H1 (cell line): ENCODE data around the gene GAS2. TPM values are rescaled to one million over a fixed set of nuclear protein-coding genes. Genes with fewer than 3 reads are reported as not detected.

Source experiments
- CTCF ChIA-PET: fragments of 300-600 bp; sonication (Branson Sonifier 250); formaldehyde crosslinking; loops from one replicate; lab custom pipeline; 2021; ENCODE audit not compliant: partially characterized antibody; lab: Charles Lee
- POLR2A ChIA-PET: fragments of 300-600 bp; sonication (Branson Sonifier 250); formaldehyde crosslinking; loops from one replicate; lab custom pipeline; 2021; ENCODE audit warnings: inconsistent platforms; ENCODE audit not compliant: partially characterized antibody; lab: Charles Lee
- DNase-seq, 2 experiments: peaks; one replicate each; pipeline versions ENCODE4 v3.0.0 to v3.0.0-alpha.2; 2010 to 2022; ENCODE audit warnings: low spot score in 2 of 2, low read depth in 1 of 2, mixed read lengths in 1 of 2
- FAIRE-seq: peaks from 2 replicates; lab custom pipeline; 2011; peaks lifted over from hg19 to GRCh38; lab: Jason Lieb, UNC
- H2AFZ ChIP-seq: 2 replicates; pipeline ENCODE4 v1.8.1; 2012; ENCODE audit warnings: low read length, inconsistent platforms
- H2AK5ac ChIP-seq: 2 replicates; pipeline ENCODE4 v1.6.1; 2013; ENCODE audit warnings: low read depth, low read length
- H2BK120ac ChIP-seq: replicated peaks from 2 replicates; pipeline ENCODE3; 2013; ENCODE audit warnings: low read depth, low read length, inconsistent platforms
- H2BK12ac ChIP-seq: 2 replicates; pipeline ENCODE4 v1.6.1; 2013; ENCODE audit warnings: low read depth, low read length
- H2BK15ac ChIP-seq: 2 replicates; pipeline ENCODE4 v1.6.1; 2013; ENCODE audit warnings: low read length
- H2BK20ac ChIP-seq: 2 replicates; pipeline ENCODE4 v1.6.1; 2013; ENCODE audit warnings: low read length
- H2BK5ac ChIP-seq: 2 replicates; pipeline ENCODE4 v1.6.1; 2013; ENCODE audit warnings: low read depth, low read length
- H3K14ac ChIP-seq: 2 replicates; pipeline ENCODE4 v1.6.1; 2013; ENCODE audit warnings: inconsistent platforms; ENCODE audit not compliant: insufficient read length
- H3K18ac ChIP-seq: 2 replicates; pipeline ENCODE4 v1.6.1; 2013; ENCODE audit warnings: low read length; ENCODE audit errors: extremely low read depth
- H3K23ac ChIP-seq: 2 replicates; pipeline ENCODE4 v1.6.1; 2013; ENCODE audit warnings: inconsistent platforms; ENCODE audit not compliant: insufficient read length
- H3K23me2 ChIP-seq: 2 replicates; pipeline ENCODE4 v1.6.1; 2013; ENCODE audit warnings: low read depth, low read length
- H3K27ac ChIP-seq: 2 replicates; pipeline ENCODE4 v1.6.1; 2011; ENCODE audit warnings: low read depth, low read length, inconsistent platforms
- H3K27me3 ChIP-seq, 4 experiments: replicated peaks in 1 of 4; 1 replicate in 1 of 4; 2 replicates in 3 of 4; pipeline versions ENCODE4 v1.6.1 to v1.8.1; 2011 to 2013; ENCODE audit warnings: low read length in 3 of 4, mild to moderate bottlenecking in 3 of 4, inconsistent platforms in 2 of 4, mixed read lengths in 2 of 4, moderate library complexity in 1 of 4; ENCODE audit not compliant: control insufficient read depth in 3 of 4, insufficient read depth in 3 of 4; ENCODE audit errors: extremely low read depth in 1 of 4
- H3K36me3 ChIP-seq, 4 experiments: 2 replicates each; pipeline versions ENCODE4 v1.6.1 to v1.8.1; 2011 to 2013; ENCODE audit warnings: mild to moderate bottlenecking in 4 of 4, low read length in 3 of 4, moderate library complexity in 2 of 4, control low read depth in 1 of 4, inconsistent platforms in 1 of 4; ENCODE audit not compliant: insufficient read depth in 4 of 4, control insufficient read depth in 2 of 4
- H3K4ac ChIP-seq: replicated peaks from 2 replicates; pipeline ENCODE3; 2013; ENCODE audit warnings: low read length, low read depth, mixed read lengths, inconsistent platforms; ENCODE audit not compliant: insufficient read length
- H3K4me1 ChIP-seq, 4 experiments: replicated peaks in 1 of 4; 1 replicate in 1 of 4; 2 replicates in 3 of 4; pipeline versions ENCODE4 v1.6.1 to v1.8.1; 2011 to 2013; ENCODE audit warnings: low read length in 3 of 4, inconsistent platforms in 2 of 4, mixed read lengths in 1 of 4; ENCODE audit not compliant: insufficient read depth in 4 of 4, control insufficient read depth in 3 of 4
- H3K4me2 ChIP-seq, 2 experiments: 2 replicates each; pipeline versions ENCODE4 v1.6.1 to v1.8.1; 2011 to 2013; ENCODE audit warnings: low read depth in 2 of 2, low read length in 2 of 2, control low read depth in 1 of 2, inconsistent platforms in 1 of 2, mild to moderate bottlenecking in 1 of 2; ENCODE audit not compliant: insufficient read depth in 1 of 2
- H3K4me3 ChIP-seq, 4 experiments: fragments of 200-600, 300-600 bp in 1 of 4; sonication (generic), shearing (Covaris generic), sonication (Bioruptor Twin) in 1 of 4; 2 replicates each; pipeline versions ENCODE4 v1.5.1 to v1.8.1; 2011 to 2016; ENCODE audit warnings: low read length in 4 of 4, low read depth in 3 of 4, control low read depth in 2 of 4, inconsistent platforms in 2 of 4, mild to moderate bottlenecking in 2 of 4, mixed read lengths in 1 of 4, moderate library complexity in 1 of 4; ENCODE audit not compliant: insufficient read depth in 2 of 4; ENCODE audit errors: extremely low read depth in 1 of 4
- H3K56ac ChIP-seq: replicated peaks from 2 replicates; pipeline ENCODE3; 2013; ENCODE audit warnings: low read depth, mild to moderate bottlenecking, mixed read lengths, low read length, inconsistent platforms; ENCODE audit not compliant: insufficient read length
- H3K79me1 ChIP-seq: 2 replicates; pipeline ENCODE4 v1.6.1; 2013; ENCODE audit warnings: low read depth, low read length, control low read depth
- H3K79me2 ChIP-seq, 2 experiments: 2 replicates each; pipeline versions ENCODE4 v1.6.1 to v1.8.1; 2012 to 2013; ENCODE audit warnings: low read length in 2 of 2, mild to moderate bottlenecking in 2 of 2, inconsistent platforms in 1 of 2; ENCODE audit not compliant: insufficient read depth in 2 of 2, control insufficient read depth in 1 of 2
- H3K9ac ChIP-seq, 4 experiments: replicated peaks in 1 of 4; 1 replicate in 1 of 4; 2 replicates in 3 of 4; pipeline versions ENCODE4 v1.6.1 to v1.8.1; 2011 to 2013; ENCODE audit warnings: low read depth in 3 of 4, low read length in 3 of 4, control low read depth in 2 of 4, mild to moderate bottlenecking in 2 of 4, moderate library complexity in 2 of 4, inconsistent platforms in 1 of 4; ENCODE audit errors: extremely low read depth in 1 of 4
- H3K9me3 ChIP-seq, 2 experiments: 2 replicates each; pipeline versions ENCODE4 v1.6.1 to v1.8.1; 2012 to 2013; ENCODE audit warnings: mild to moderate bottlenecking in 2 of 2, moderate library complexity in 2 of 2, control low read depth in 1 of 2, inconsistent platforms in 1 of 2, low read depth in 1 of 2, low read length in 1 of 2, mixed read lengths in 1 of 2; ENCODE audit not compliant: insufficient read depth in 2 of 2
- H4K20me1 ChIP-seq, 2 experiments: replicated peaks in 1 of 2; 2 replicates each; pipeline versions ENCODE3 to v1.8.1; 2011 to 2013; ENCODE audit warnings: inconsistent platforms in 2 of 2, low read length in 2 of 2, mild to moderate bottlenecking in 1 of 2; ENCODE audit not compliant: insufficient read depth in 2 of 2, control insufficient read depth in 1 of 2
- H4K5ac ChIP-seq: 2 replicates; pipeline ENCODE4 v1.6.1; 2013; ENCODE audit warnings: low read length, low read depth, mixed read lengths, inconsistent platforms; ENCODE audit not compliant: insufficient read length
- H4K8ac ChIP-seq: 2 replicates; pipeline ENCODE4 v1.8.0; 2013; ENCODE audit warnings: mild to moderate bottlenecking, moderate library complexity, low read length, inconsistent platforms; ENCODE audit not compliant: insufficient read depth; ENCODE audit errors: extremely low read depth
- H4K91ac ChIP-seq: replicated peaks from 2 replicates; pipeline ENCODE3; 2013; ENCODE audit warnings: low read length, mixed read lengths, inconsistent platforms; ENCODE audit not compliant: insufficient read length
- BRCA1 ChIP-seq: IDR thresholded peaks from 2 replicates; pipeline ENCODE4 v1.6.1; 2012; ENCODE audit warnings: low read depth, low read length, improper control_type of control experiment
- CEBPB ChIP-seq: IDR thresholded peaks from 2 replicates; pipeline ENCODE4 v1.6.1; 2012; ENCODE audit warnings: low read depth, low read length
- CHD2 ChIP-seq: IDR thresholded peaks from 2 replicates; pipeline ENCODE4 v1.6.1; 2012; ENCODE audit warnings: low read length, improper control_type of control experiment
- CREB1 ChIP-seq: IDR thresholded peaks from 2 replicates; pipeline ENCODE4 v1.6.1; 2012; ENCODE audit warnings: inconsistent platforms
- CTCF ChIP-seq, 3 experiments: IDR thresholded peaks; 1 replicate in 2 of 3; 2 replicates in 1 of 3; pipeline versions ENCODE4 v1.5.1 to v1.6.1; 2011; ENCODE audit warnings: low read length in 3 of 3, mild to moderate bottlenecking in 3 of 3, inconsistent platforms in 2 of 3, low read depth in 1 of 3, moderate library complexity in 1 of 3; ENCODE audit not compliant: insufficient read depth in 1 of 3; ENCODE audit errors: control extremely low read depth in 1 of 3
- EP300 ChIP-seq, 2 experiments: IDR thresholded peaks; 1 replicate in 1 of 2; 2 replicates in 1 of 2; pipeline ENCODE4 v1.6.1; 2011 to 2012; ENCODE audit warnings: low read depth in 2 of 2, low read length in 2 of 2, mild to moderate bottlenecking in 2 of 2, borderline replicate concordance in 1 of 2, inconsistent platforms in 1 of 2, moderate library complexity in 1 of 2
- EZH2 ChIP-seq: fragments of 200-600 bp; sonication (generic); IDR thresholded peaks from 2 replicates; pipeline ENCODE4 v1.7.1; 2012; ENCODE audit warnings: low read depth, mild to moderate bottlenecking, moderate library complexity, low read length, inconsistent platforms; ENCODE audit not compliant: severe bottlenecking
- JUN ChIP-seq: IDR thresholded peaks from 2 replicates; pipeline ENCODE4 v1.6.1; 2011; ENCODE audit warnings: low read depth, mild to moderate bottlenecking, improper control_type of control experiment, low read length
- RBBP5 ChIP-seq: IDR thresholded peaks from 2 replicates; pipeline ENCODE4 v1.7.1; 2012; ENCODE audit warnings: low read depth, mild to moderate bottlenecking, inconsistent platforms, low read length, moderate library complexity, borderline replicate concordance
- RNF2 ChIP-seq: fragments of 200-900, 300-1000 bp; sonication (generic); IDR thresholded peaks from 2 replicates; pipeline ENCODE4 v1.7.1; 2016; ENCODE audit warnings: borderline replicate concordance, low read depth, mild to moderate bottlenecking, antibody characterized with exemption, low read length; ENCODE audit not compliant: poor library complexity, severe bottlenecking; ENCODE audit errors: missing control alignments
- SUZ12 ChIP-seq: fragments of 200-600 bp; sonication (generic); IDR thresholded peaks from 2 replicates; pipeline ENCODE4 v1.6.1; 2012; ENCODE audit warnings: mild to moderate bottlenecking, inconsistent platforms, low read length, moderate library complexity, mixed read lengths
- TAF7 ChIP-seq: optimal IDR thresholded peaks from 2 replicates; pipeline ENCODE3; 2011; ENCODE audit warnings: low read depth, mild to moderate bottlenecking, inconsistent platforms, low read length, moderate library complexity, borderline replicate concordance
- WGBS, 2 experiments: shearing (Covaris generic) in 1 of 2; methylation state at CpG; one replicate each; pipeline versions ENCODE4 v1.1.6 to v1.1.7; 2013 to 2015; ENCODE audit warnings: low lambda C conversion rate in 2 of 2, mixed read lengths in 2 of 2, inconsistent platforms in 1 of 2, low coverage in 1 of 2, missing lambda C conversion rate in 1 of 2; ENCODE audit not compliant: insufficient replicate concordance in 2 of 2, insufficient coverage in 1 of 2, insufficient read length in 1 of 2; ENCODE audit errors: extremely low coverage in 1 of 2, missing lambda C conversion rate in 1 of 2; 5-methylcytosine and 5-hydroxymethylcytosine counted together
- polyA plus RNA-seq, 7 experiments: library from polyadenylated mRNA; depleted of rRNA in 3 of 7; stranded (reverse) in 5 of 7; unstranded in 2 of 7; fragments of >200 nt in 5 of 7; fragments of 200-250 nt in 2 of 7; gene quantifications; 1 replicate in 5 of 7; 2 replicates in 1 of 7; 4 replicates in 1 of 7; pipeline versions ENCODE4 v1.2.1 to v1.2.3, GENCODE V29; 2011 to 2013; ENCODE audit warnings: missing spikeins in 2 of 7, mixed read lengths in 2 of 7
- total RNA-seq: library from RNA; stranded (reverse); fragmentation: NEBNext Ultra II Directional; extraction: Animal tissue kit (Norgen Biotek cat#: 25700); gene quantifications from 2 replicates; pipeline ENCODE4 v1.2.1, GENCODE V29; 2021

The GAS2 gene
- total and polyA plus RNA-seq, 2 of the 8 experiments (the other 6 are each of a cell fraction or from before 2014, with no cell fraction given) = 0.70 to 1.7 TPM

- POLR2A ChIA-PET = no interaction called here
- no peak for FAIRE-seq
- TF ChIP-seq EP300 (IDR thresholded peaks at IDR 0.05; ENCODE audit: borderline replicate concordance in 1 of 2, low read depth in 2 of 2, low read length in 2 of 2) (no peak), JUN (no peak), CREB1 (no peak), SUZ12 (no peak), RBBP5 (no peak), CEBPB (no peak), EZH2 (no peak), RNF2 (no peak), CHD2 (no peak), BRCA1 (no peak), TAF7 (no peak), CTCF (IDR thresholded peaks at IDR 0.05; ENCODE audit: control extremely low read depth in 1 of 3, insufficient read depth in 1 of 3, low read depth in 1 of 3, low read length in 3 of 3) (no peak)
These were observed 87.0 kb downstream of the GAS2 start for GRCh38 chr11:22753416-22753815.

More at GRCh38 chr11:22753416-22753815, 87.0 kb downstream of the GAS2 start:
- no peak overlapping the region for H4K5ac ChIP-seq
- no peak overlapping the region for H3K56ac ChIP-seq
- no peak overlapping the region for H3K4me3 ChIP-seq
- no peak overlapping the region for H3K14ac ChIP-seq
- no peak overlapping the region for H4K8ac ChIP-seq
- peaks cover 0 to 1% of the 10 kb centered on the region in 2 experiments for H4K20me1 ChIP-seq
- no peak overlapping the region for H3K4ac ChIP-seq
- H3K4me2 ChIP-seq = no peak overlapping the region
- H3K9ac ChIP-seq = no peak overlapping the region
- CTCF ChIA-PET = no interaction called here
- H3K4me1 ChIP-seq = no peaks in the 10 kb centered on the region
- no peak for DNase-seq
- H3K18ac ChIP-seq = no peak overlapping the region
- H2BK12ac ChIP-seq = no peak overlapping the region
- WGBS, 2 experiments = 91% methylated on average over 1 of the region's 1 CpG; no CpG with 5 or more reads in 1 of the 2 experiments
- H2BK15ac ChIP-seq = no peak overlapping the region
- no peak overlapping the region for H2BK120ac ChIP-seq
- no peak overlapping the region for H2AFZ ChIP-seq
- H4K91ac ChIP-seq = no peak overlapping the region
- H3K23ac ChIP-seq = no peak overlapping the region
- H3K9me3 ChIP-seq = no peaks in the 10 kb centered on the region
- no peaks in the 10 kb centered on the region for H3K27me3 ChIP-seq
- no peaks in the 10 kb centered on the region for H3K23me2 ChIP-seq
- H2BK5ac ChIP-seq = no peak overlapping the region
- H3K79me2 ChIP-seq = no peaks in the 10 kb centered on the region
- no peaks in the 10 kb centered on the region for H3K79me1 ChIP-seq
- no peak overlapping the region for H2AK5ac ChIP-seq
- no peaks in the 10 kb centered on the region for H3K36me3 ChIP-seq
- H3K27ac ChIP-seq = no peak overlapping the region
- H2BK20ac ChIP-seq = no peak overlapping the region
